ENCODE measurements around the gene IL17B.

- TF ChIP-seq POLR2AphosphoS5 (IDR thresholded peaks at IDR 0.05) (no peak), CTCF (IDR thresholded peaks at IDR 0.05) (no peak), POLR2A (IDR thresholded peaks at IDR 0.05) (no peak)
These were observed 26.9 kb downstream of the IL17B start for GRCh38 chr5:149352169-149352568.

Measured in breast epithelium (tissue), 3 donors.